Activated CD4-positive, alpha-beta T cell treated with anti-CD3 and anti-CD28 coated beads, Interleukin-2, amount 50 U/mL, for 48 hours (primary cell): ENCODE data around the gene HCFC1R1.

Source experiments
- DNase-seq, 2 experiments: peaks; one replicate each; pipeline ENCODE4 v3.0.0-alpha.2; 2020

Gene HCFC1R1

DNA sequence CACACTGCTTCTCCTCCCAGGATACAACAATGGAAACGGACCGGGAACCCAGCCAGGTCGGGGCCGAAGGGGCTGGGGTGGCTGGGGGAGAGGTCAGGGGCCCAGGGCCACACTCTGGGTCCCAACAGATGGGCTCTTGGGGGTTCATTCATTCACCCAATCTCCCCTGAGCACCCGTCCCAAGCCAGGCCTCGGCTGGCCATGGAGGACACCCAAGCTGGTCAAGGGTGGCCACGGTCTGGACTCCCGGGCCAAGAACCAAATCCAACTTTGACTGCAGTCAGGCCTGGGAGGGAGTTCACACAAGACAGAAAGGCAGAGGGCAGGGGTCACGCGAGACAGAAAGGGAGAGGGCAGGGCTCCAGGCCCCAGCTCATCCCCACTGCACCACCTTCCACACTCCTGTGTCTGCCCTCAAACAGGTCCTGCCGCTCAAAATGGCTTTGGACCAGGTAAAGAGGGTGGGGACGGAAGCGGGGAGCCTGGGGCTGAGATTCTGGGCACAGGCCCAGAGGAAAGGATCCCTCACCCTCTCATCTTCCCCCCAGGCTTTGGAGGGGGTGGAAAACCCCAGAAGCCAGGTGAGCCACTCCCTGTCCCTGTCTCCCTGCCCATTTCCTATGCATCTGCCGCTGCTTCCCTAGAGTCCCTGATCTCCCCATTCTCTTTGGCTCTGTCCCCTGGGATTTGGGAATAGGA is 31.2 kb downstream of the HCFC1R1 start:
- no peak for DNase-seq

DNA sequence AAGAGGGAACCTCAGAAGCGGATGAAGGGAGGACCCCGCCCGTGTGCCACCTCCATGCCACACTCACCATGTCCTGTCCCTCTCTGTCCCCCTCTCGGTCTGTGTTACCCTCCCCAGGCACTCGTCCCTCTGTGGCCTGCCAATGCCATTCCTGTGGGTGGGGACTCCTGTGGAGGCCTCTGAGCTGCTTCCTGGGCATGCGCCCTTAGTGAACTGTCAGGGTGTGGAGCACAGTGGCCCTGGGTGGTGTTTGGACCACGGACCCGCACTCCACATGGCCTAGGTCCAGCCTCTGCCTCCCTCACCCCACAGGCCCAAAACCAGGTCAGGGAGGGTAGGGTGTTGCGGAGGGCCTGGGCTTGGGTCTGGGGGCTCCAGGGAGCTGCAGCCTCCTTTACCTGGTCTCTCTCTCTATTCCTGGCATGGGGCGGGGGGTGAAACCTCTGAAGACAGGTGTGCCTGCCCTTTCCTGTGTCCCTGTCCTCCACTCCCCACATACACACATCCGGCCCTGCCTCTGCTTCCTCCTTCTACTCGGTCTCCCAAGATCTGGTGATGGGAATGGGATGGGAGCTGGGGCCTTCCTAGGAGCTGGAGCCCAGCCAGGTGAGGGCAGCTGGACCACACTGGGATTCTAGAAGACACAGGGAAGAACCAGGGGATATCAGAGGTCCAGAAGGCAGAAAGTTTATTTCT is 32.0 kb downstream of the HCFC1R1 start:
- DNase-seq = no peak

DNA sequence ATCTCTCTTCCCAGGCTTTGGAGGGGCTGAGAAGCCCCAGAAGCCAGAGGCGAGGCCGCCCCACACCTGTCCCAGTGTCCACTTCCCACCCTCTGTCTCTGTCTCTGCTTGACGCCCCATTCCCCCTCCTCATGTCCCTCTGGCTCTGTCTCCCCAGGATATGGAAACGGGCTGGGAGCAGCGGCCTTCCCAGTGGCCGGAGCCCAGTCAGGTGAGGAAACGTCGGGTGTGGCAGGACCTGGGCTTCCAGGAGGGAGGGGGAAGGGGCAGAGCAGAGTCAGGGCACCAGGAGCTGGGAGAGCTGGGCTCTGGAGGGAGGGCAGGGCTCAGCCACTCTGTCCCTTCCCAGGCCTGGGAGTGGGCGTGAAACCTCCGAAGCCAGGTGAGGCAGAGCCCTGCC is 32.9 kb downstream of the HCFC1R1 start:
- no peak for DNase-seq

DNA sequence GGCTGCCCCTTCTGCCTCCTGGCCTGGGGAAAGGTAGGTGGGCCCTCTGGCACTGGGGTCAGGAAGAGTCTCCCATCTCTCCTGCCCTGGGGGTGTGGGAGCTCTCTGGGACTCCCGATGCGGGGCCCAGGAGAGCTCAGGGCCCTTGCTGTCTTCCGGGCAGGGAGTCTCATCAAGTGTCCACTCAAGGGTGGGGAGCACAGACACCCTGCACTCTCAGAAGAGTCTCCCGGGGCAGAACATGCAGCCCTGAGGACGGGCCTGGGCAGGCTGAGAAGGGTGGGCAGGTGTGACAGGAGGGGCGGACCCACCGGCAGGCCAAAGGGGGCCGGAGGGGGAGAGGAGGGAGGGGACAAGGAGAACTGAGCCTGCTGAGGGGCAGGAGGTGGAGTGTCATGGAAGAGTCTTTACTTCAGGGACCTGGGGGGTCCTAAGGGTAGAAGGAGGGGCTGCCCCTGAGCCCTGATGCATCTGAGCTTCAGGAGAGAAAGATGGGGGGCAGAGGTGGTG is 35.1 kb downstream of the HCFC1R1 start:
- no peak for DNase-seq

DNA sequence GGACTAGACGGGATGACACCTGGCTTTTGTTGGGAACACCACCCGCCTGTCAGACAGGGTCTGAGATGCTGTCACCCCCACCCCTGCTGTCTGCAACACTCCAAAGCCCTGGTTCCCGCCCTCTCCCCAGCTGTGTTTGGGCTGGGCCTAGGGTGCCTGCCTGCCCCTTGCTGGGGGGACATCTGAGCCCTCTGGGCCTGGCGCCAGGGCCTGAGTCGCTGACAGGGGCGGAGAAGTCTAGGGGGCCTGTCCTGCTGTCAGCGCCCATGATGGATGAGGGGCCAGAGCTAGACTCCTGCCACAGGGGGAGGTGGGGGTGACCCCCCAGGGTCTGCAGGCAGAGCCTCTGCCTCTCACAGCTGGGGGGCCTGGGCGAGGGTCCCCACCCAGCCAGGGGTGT is 35.9 kb downstream of the HCFC1R1 start:
- DNase-seq = no peak

DNA sequence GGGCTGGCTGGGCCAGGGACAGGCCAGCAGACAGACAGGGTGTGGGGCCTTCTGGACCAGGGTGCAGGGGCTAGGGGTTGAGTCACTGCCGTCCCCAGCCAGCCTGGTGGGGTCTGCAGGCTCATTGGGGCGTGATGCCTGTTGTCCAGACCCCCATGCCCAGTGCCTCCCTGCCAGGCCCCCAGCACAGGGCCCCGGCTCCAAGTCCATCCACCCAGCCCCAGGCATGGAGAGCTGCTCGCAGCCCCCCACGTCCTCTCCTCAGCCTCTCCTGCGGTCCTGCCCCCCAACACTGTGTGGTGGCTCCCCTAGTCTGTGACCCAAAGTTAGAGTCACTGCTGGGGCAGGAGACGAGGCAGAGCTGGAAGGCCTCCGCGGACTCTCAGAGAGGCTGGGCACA is 36.5 kb downstream of the HCFC1R1 start:
- DNase-seq = no peak

DNA sequence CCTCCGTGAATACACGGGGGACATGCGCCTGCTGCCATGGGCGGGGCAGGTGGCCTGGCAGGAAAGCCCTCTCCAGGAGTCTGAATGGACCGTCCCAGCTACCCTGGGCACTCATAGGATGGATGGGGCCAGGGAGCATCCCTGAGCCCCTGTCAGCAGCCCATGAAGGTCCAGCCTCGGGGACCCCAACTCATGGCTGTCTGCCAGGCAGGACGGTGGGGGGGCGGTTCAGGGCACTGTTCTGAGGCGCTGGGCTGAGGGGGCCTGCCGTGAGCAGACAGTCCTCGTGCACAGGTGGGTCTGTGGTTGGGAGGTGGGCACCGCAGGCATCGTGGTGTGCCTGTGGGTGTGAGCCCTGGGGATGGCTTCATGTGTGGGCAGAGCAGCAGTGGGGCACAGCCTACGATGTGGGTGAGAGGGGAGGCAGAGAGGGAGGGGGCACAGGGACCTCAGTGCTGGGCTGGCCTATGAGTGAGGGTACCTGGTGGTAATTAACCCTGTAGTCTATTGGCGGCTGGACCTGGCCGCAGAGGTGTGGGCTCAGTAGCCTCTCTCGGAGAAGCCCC is 37.0 kb downstream of the HCFC1R1 start:
- no peak for DNase-seq

DNA sequence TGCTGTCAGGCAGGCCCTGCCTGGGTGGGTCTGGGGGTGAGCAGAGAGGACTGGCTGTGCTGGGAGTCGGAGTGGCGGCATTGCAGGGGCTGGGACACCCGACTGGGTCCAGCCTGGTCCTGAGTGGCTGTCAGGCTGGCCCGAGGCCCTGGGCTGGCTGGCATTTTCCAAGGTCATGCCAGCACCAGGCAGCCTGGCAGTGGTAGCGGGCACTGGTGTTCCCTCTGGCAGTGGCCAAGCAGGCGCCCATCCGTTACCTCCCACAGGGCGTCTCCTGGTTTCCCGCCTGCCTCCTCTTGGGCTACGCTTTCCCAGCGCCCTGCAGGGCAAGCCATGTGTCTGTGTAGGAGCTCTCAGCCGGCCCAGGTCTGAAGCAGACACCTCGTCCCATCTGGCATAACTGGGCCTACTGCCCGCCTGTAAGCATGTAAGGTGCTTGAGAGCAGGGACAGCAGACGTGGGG is 37.8 kb downstream of the HCFC1R1 start:
- DNase-seq = no peak

DNA sequence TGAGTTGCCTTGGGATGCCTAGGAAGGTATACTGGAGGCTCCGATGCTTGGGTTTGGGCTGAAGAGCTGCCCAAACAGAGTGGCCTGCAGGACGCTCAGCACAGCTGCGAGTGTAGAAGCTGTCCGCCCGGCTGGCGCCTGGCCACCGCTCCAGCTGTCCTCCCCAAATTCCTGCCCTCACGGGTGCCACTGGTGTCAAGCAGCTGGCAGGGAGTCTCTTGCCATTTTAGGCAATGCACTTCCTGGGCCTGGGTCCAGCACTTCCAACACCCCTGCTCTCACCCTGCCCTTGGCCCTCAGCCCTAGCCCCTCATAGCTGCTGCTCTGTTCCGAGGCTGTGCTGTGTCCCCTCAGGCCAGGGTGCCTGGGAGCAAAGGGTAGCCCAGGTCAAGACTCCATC is 38.3 kb downstream of the HCFC1R1 start:
- no peak for DNase-seq

DNA sequence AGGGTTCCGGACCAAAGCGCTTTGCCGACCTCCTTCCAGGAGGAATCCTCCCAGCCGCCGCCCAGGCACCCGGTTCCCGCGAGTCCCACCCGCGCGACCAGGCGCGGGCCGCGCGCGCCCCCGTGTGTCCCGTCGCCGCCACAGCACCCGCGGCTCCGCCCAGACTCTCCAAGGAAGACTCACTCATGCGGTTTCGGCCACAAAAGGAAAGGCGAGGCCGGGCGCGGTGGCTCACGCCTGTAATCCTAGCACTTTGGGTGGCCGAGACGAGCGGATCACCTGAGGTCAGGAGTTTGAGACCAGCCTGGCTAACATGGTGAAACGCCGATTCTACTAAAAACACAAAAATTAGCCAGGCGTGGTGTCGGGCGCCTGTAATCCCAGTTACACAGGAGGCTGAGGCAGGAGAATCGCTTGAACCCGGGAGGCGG is 40.0 kb downstream of the HCFC1R1 start:
- DNase-seq = peak; percentile 82 to 87

DNA sequence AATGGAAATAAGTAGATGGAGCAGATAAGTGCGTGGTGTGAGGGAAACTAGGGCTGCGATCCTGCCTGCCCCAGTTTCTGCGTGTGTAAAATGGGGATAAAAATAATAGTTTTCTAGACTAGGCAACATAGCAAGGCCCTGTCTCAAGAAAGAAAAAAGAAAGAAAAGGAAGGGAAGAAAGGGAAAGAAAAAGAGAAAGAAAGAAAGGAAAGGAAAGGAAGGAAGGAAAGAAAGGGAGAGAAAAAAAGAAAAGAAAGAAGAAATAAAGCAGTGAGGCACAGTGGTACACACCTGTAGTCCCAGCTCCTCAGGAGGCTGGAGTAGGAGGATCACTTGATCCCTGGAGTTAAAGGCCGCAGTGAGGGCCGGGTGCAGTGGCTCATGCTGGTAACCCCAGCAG is 41.3 kb downstream of the HCFC1R1 start:
- DNase-seq = no peak

DNA sequence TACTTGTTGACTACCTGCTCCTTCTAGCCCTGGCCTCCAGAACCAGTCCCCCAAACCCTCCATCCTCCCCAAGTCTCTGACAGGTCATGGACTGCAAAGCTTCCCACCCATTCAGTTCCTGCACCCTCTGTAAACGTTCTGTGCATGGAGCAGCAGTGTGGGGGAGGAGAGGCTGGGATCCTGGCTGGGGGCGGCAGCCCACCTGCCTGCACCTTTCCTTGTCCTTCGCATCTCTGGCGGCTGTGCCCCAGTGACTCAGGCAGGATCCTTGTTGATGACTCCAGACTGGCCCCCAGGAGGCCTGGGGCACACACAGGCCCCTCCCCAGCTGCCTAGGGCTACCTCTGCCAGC is 41.9 kb downstream of the HCFC1R1 start:
- DNase-seq = no peak

DNA sequence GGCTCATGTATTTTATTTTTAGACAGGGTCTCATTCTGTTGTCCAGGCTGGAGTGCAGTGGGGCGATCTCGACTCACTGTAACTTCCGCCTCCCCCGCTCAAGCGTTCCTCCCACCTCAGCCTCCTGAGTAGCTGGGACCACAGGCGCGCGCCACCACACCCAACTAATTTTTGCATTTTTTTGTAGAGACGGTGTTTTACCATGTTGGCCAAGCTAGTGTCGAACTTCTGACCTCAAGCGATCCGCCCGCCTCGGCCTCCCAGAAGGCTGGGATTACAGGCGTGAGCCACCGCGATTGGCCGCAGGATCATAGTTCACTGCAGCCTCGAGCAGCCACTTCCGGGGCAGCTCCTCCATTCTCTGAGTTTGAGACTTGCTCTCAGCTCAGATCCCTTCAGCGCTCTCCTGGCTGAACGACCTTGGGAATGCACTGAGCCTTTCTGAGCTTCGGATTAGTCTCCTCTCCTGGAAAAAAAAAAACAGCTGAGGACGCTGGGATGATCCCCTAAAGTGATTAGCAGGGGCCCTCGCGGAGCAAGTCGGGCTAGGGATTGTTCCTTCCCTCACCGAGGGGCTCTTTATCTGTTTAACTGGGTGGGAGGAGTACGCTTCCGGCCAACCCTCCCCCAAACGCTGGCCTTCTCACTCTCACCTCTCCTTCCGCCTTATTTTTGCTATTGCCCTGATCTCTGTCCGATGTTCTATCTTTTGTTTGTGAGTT is 42.4 kb downstream of the HCFC1R1 start:
- DNase-seq = no peak

DNA sequence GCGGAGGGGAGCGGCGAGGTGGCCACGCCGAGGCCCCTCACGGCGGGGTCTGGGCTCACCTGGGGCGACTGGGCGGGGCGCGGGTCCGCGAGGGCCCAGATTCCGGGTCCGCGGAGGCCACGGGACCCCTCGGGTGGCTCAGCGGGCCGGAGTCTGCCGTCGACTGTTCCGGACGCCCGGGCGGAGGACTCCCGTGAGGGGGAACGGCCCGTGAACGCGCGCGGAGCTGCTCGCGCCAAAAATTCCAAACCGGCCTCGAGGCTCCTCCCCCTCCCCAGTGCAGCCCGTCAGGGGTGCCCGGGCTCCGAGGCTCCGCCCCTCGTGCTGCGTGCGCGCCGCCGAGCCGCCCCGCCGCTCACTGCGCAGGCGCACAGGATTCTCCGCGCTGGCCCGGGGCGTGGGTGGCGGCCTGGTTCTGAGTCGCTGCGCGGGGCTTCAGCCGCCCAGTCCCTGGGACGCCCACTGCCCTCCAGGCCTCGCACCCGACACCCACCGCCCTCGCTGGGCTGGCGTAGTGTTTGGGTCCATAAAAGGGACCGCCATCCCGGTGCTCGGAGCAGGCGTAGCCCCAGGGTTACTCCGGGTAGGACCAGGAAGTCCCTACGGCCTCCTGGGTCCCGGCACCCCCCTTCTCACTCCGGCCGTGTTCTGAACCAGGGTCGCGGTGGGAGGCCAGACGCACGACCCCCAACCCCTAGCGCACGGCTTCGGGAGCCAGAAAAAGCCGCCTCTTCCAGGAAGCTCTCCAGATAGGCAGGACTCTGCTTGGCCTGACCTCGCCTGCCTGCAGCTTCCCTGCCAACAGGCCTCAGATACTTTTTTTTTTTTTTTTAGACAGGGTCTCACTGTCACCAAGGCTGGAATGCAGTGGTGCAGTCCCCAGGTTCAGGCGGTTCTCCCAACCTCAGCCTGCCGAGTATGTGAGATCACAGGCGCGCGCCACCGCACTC is 43.2 kb downstream of the HCFC1R1 start, which contains the start of gene PKMYT1:
Gene PKMYT1, minus strand, starts transcription at position 220 of the 950 bp plus-strand sequence. CDS start 789 bp downstream, outside the sequence.
- DNase-seq = peak; percentile 95 to 96

DNA sequence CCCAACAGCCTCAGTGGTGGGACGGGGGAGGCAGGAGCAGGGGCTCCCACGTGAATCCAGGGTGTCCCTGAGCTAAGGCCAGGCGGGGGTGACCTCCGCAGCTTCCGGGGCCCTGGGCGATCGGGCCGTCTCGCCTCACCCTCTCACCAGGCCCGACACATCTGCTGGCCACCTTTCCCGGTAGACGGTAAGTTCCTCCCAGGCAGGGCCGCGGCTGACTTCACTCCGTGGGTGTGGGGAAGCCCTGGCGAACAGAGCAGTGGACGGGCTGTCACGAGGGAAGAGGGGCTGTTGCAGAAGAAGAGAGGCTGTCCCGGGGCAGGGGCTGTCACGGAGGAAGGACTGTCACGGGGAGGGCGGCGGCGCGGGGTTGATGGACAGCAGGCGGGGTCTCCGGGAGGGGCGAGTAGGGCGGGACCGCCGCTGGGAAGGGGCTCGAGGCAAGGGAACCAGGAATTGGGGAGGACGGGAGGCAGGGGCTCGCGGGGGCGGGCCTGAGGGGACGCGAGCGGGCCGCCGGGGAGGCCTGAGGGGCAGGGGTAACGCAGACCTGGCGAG is 44.0 kb downstream of the HCFC1R1 start:
- DNase-seq = peak in 1 of 2 experiments; percentile 54

DNA sequence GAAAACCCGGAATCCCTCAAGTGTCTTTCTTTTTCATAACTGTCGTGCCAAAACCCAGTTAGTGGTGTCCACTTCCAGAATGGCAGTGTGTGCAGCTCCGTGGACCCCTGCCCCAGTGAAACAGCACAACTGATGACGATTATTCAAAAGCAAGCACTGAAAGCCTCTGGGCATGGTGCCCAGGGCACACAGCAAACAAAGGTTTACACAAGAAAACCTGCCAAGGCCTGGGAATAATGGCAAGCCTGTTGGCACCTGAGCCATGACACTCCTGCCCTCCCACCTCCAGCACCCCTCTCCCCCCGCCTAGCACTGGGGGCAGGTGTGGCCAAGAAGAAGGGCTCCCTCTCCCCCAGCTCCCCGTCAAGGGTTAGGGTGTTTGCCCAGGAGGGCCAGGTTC is 46.3 kb downstream of the HCFC1R1 start:
- no peak for DNase-seq

DNA sequence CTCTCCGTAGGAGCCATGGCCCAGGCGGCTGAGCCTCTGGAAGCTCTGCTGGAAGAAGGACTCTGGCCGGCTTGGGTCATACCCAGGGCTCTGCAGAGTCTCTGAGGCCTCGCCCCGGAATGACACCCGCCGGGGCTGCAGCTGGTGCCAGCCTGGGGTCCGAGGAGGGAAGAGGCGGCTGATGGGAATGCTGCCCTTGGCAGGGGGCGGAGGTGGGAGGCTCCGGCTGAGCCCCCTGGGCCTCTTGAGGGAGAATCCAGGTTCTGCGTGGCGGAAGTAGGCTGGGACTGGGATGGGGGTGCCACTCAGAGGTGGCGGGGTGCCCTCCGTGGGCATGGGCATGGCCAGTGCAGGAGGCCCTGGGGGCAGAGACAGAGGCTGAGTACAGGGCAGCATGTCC is 47.1 kb downstream of the HCFC1R1 start:
- no peak for DNase-seq

DNA sequence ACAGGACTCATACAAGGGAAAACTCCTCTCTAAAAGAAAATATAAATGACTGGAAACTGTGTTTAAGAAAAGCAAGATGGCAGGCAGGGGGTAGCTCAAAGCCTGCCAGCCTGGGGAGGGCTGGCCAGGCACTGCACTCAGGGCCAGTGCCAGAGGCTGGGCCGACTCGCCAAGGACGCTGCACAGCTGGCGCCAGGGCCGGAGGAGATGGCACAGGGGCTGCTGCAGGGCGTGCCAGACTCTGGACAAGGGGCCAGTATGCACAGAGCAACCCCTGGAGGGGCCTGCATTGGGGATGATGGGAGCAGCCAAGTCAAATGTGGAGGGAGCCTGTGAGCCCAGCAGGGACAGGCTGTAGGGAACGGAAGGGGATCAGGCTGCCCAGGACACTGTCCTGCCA is 47.5 kb downstream of the HCFC1R1 start:
- DNase-seq = no peak

DNA sequence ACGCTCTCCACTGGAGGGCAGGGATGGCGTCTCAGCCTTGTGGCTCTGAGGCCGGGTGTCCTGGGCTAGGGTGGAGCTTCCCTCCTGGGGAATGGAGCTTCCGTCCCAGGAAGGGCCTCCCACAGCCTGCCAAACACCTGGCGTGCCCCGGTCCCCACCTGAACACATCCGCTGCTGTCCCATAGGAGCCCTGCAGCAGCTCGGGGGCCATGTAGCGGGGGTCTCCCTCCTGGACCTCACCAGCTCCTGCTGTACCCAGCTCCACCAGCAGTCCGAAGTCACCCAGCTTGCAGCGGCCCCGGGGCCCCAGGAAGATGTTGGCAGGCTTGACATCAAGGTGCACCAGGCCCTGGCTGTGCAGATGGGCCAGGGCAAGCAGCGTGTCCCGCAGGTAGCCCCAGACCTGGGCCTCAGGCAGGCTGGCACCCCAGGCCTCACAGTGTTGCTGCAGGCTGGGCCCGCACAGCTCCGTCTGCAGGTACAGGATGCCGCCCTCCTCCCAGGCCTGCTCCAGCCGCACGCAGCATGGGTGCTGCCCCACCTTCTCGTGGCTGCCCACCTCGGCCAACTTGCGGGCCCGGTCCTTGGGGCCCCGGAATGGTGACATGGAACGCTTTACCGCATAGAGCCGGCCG is 48.5 kb downstream of the HCFC1R1 start:
- DNase-seq = no peak

DNA sequence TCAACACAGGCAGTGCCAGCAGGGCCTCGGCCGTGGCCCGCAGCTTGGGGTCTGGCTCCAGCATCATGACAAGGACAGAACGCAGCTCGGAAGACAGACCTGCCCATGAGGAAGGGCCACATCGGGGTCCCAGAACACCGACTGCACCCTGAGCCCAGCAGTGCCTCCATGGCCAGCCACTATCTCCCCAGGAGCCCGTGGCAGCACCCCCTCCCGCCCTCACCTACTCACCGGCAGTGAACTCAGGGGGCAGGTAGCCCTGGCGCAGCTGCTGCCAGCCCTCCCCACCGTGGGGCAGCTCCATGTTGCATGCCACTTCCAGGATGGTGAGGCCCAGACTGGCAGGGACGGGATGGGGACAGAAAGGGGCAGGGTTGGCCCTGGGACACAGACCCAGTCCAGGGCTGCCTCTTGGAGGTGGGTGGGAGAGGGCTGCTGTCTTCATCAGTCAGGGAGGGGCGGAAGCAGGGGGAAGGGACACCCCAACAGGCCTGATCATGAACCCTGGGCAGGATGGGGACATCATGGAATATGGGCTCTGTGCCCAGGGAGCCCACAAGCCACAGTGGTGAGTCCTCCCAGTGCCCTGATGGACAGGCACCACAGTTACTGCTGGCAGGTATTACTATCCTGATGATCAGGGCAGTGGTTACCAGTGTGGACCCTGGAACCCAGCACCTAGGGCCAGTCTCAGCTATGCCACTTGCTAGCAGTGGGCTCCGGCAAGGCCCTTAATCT is 49.3 kb downstream of the HCFC1R1 start:
- DNase-seq = no peak
